GM12878 (cell line): ENCODE measurements around the gene ZNF154. TPM values are rescaled to one million over a fixed set of nuclear protein-coding genes. Genes with fewer than 3 reads are reported as not detected.

Experiments
- ATAC-seq: fragments of 200-7000 bp; cut with Tn5 transposase; 3 replicates; pipeline ENCODE4 v1.9.1; 2020; ENCODE audit warnings: mild to moderate bottlenecking, moderate library complexity
- BruUV-seq: library from RNA; stranded (reverse); fragments of 400-500 nt; replicated peaks from 2 replicates; lab custom pipeline; 2021; lab: Mats Ljungman, UMichigan
- CTCF ChIA-PET: fragments of 300-600 bp; sonication (Branson Sonifier 250); formaldehyde crosslinking; extraction: SDS; loops from one replicate; lab custom pipeline; 2021; ENCODE audit warnings: inconsistent platforms; lab: Yijun Ruan, JAX
- POLR2A ChIA-PET: fragments of 350-600 bp; formaldehyde crosslinking; extraction: SDS; loops from one replicate; lab custom pipeline; 2021; ENCODE audit warnings: inconsistent platforms; lab: Charles Lee
- RAD21 ChIA-PET: fragments of 300-600 bp; sonication (Branson Sonifier 250); formaldehyde crosslinking; loops from one replicate; lab custom pipeline; 2023; ENCODE audit warnings: antibody characterized with exemption; ENCODE audit not compliant: unreplicated experiment; lab: Charles Lee
- SMC1A ChIA-PET: fragments of 300-600 bp; sonication (Branson Sonifier 250); formaldehyde crosslinking; loops from one replicate; lab custom pipeline; 2023; ENCODE audit not compliant: unreplicated experiment, uncharacterized antibody; lab: Charles Lee
- DNase-seq: peaks from one replicate; pipeline ENCODE4 v3.0.0-alpha.2; 2011; ENCODE audit warnings: low read depth, low spot score
- FAIRE-seq: peaks from 3 replicates; lab custom pipeline; 2011; peaks lifted over from hg19 to GRCh38; lab: Jason Lieb, UNC
- H2AFZ ChIP-seq: 2 replicates; pipeline ENCODE4 v1.6.0; 2011; ENCODE audit warnings: low read depth, low read length, control low read depth; ENCODE audit not compliant: control insufficient read depth
- H3K27ac ChIP-seq: 2 replicates; pipeline ENCODE4 v1.5.1; 2011; ENCODE audit warnings: control low read depth; ENCODE audit not compliant: control insufficient read depth, insufficient read depth
- H3K27me3 ChIP-seq, 2 experiments: replicated peaks in 1 of 2; 2 replicates each; pipeline versions ENCODE4 v1.6.0 to v1.6.1; 2011; ENCODE audit warnings: low read length in 1 of 2; ENCODE audit not compliant: control insufficient read depth in 2 of 2, insufficient read depth in 2 of 2
- H3K36me3 ChIP-seq, 2 experiments: 2 replicates each; pipeline ENCODE4 v1.5.1; 2011; ENCODE audit warnings: low read length in 1 of 2; ENCODE audit not compliant: control insufficient read depth in 2 of 2, insufficient read depth in 2 of 2
- H3K4me1 ChIP-seq: 2 replicates; pipeline ENCODE4 v1.6.1; 2011; ENCODE audit warnings: mild to moderate bottlenecking, low read length, moderate library complexity, mixed read lengths; ENCODE audit not compliant: control insufficient read depth, insufficient read depth
- H3K4me2 ChIP-seq: 2 replicates; pipeline ENCODE4 v1.6.0; 2011; ENCODE audit warnings: control low read depth; ENCODE audit not compliant: control insufficient read depth, insufficient read depth
- H3K4me3 ChIP-seq: fragments of 200-600 bp; sonication (generic); 2 replicates; pipeline ENCODE4 v1.5.1; 2016
- H3K79me2 ChIP-seq: 2 replicates; pipeline ENCODE4 v1.6.0; 2011; ENCODE audit warnings: low read length; ENCODE audit not compliant: control insufficient read depth, insufficient read depth
- H3K9ac ChIP-seq: 2 replicates; pipeline ENCODE4 v1.8.0; 2011; ENCODE audit warnings: low read length, control low read depth, mixed read lengths; ENCODE audit not compliant: control insufficient read depth, insufficient read depth
- H3K9me3 ChIP-seq: replicated peaks from 3 replicates; pipeline ENCODE4 v1.5.1; 2011; ENCODE audit warnings: mild to moderate bottlenecking, low read length; ENCODE audit not compliant: control insufficient read depth, insufficient read depth
- H4K20me1 ChIP-seq: 2 replicates; pipeline ENCODE4 v1.6.0; 2011; ENCODE audit not compliant: control insufficient read depth, insufficient read depth
- NR2F1 ChIP-seq: fragments of 450-650 bp; conservative IDR thresholded peaks from 2 replicates; pipeline ENCODE4 v1.6.1; 2017; ENCODE audit warnings: mild to moderate bottlenecking
- PML ChIP-seq: IDR thresholded peaks from 2 replicates; pipeline ENCODE4 v1.6.1; 2012; ENCODE audit warnings: low read length, inconsistent platforms
- SP1 ChIP-seq: IDR thresholded peaks from one replicate; pipeline ENCODE4 v1.6.1; 2011; ENCODE audit warnings: low read depth, low read length
- WGBS: methylation state at CpG from one replicate; pipeline ENCODE4 v1.1.6; 2016; ENCODE audit warnings: low lambda C conversion rate; ENCODE audit not compliant: insufficient replicate concordance, insufficient coverage; ENCODE audit errors: missing lambda C conversion rate; 5-methylcytosine and 5-hydroxymethylcytosine counted together
- in situ Hi-C: fragments of 300-500 bp; cut with MboI; formaldehyde crosslinking; loops from 9 replicates; pipeline ENCODE4 v1.14.3; 2018; ENCODE audit warnings: mixed read lengths
- intact Hi-C: fragments of 100-400 bp; cut with micrococcal nuclease; formaldehyde crosslinking; loops from one replicate; pipeline ENCODE4 v1.14.2; 2022; ENCODE audit not compliant: unreplicated experiment
- polyA plus RNA-seq, 11 experiments: library from polyadenylated mRNA; depleted of rRNA in 4 of 11; unstranded in 6 of 11; stranded (reverse) in 5 of 11; fragments of >200 nt; fragmentation: Nextera tagmentation in 4 of 11; fragmentation: Illumina TruSeq in 1 of 11; extraction: Ambion mirVana in 4 of 11; extraction: Trizol in 1 of 11; gene quantifications; 1 replicate in 1 of 11; 2 replicates in 10 of 11; pipeline versions ENCODE4 v1.2.1 to v1.2.3, GENCODE V29; 2011 to 2016; ENCODE audit warnings: inconsistent platforms in 2 of 11, missing spikeins in 2 of 11, low read depth in 1 of 11
- total RNA-seq, 4 experiments: library from RNA; depleted of rRNA in 3 of 4; stranded (reverse); fragments of >200 nt in 3 of 4; fragmentation: Illumina TruSeq in 1 of 4; extraction: Trizol in 1 of 4; gene quantifications; 2 replicates each; pipeline versions ENCODE4 v1.2.1 to v1.2.3, GENCODE V29; 2013 to 2021
- TF ChIP-seq, protein P1 (sequence below): fragments of 450-650 bp; IDR thresholded peaks from 2 replicates; pipeline ENCODE4 v1.6.1; 2016; ENCODE audit warnings: mild to moderate bottlenecking
- TF ChIP-seq, protein P2 (sequence below): IDR thresholded peaks from 2 replicates; pipeline ENCODE4 v1.6.1; 2011; ENCODE audit warnings: low read depth, mild to moderate bottlenecking, low read length, moderate library complexity, borderline replicate concordance; ENCODE audit errors: extremely low read depth

Gene ZNF154
- total and polyA plus RNA-seq, 10 of the 15 experiments (the other 5 are each of a cell fraction or from before 2014, with no cell fraction given) = 0.22 to 1.9 (median 1.1) TPM

DNA sequence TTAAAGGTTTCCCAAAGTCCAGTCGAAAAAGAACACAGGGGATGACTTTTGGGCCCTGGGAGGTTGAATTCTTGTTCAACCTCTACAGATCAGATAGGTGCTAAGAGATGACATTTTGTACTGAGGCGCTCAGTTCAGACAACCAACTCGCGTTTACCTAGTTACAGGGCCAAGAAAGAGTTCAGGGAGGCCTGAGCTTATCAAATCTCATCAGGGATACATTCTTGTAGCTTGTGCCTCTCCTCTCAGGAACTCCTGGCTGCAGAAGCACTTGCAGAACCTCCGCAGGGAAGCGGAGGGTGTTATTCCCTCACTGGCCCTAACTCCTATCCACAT lies 38.4 kb upstream of the ZNF154 start:
- 47% methylated on average over 6 of the region's 6 CpGs for WGBS
- Histone ChIP-seq H3K36me3 (peaks cover 8 to 33% of the 10 kb centered on the region in 2 experiments), H3K9me3 (peaks cover 39% of the 10 kb centered on the region), H2AFZ (peak overlapping the region; percentile 90; the same call in 1 of the 2 replicates), H3K27me3 (no peaks in the 10 kb centered on the region), H3K27ac (peak overlapping the region; percentile 83), H4K20me1 (no peaks in the 10 kb centered on the region)
- DNase-seq (no peak), ATAC-seq (peak; percentile 4; the same call in 2 of the 3 replicates), FAIRE-seq (no peak)
- ChIA-PET RAD21 (interaction anchor here (0.6 to 1.0 kb wide), 2 partner anchors 72 to 211 kb away, joined by 3 to 4 read pairs; no protein-coding TSS in a partner anchor), SMC1A (interaction anchor here (1.1 to 1.7 kb wide), 3 partner anchors 9 to 72 kb away, joined by 3 to 7 read pairs (median 5); no protein-coding TSS in a partner anchor)
- no peak for TF ChIP-seq PML
- TF ChIP-seq, protein P1, sequence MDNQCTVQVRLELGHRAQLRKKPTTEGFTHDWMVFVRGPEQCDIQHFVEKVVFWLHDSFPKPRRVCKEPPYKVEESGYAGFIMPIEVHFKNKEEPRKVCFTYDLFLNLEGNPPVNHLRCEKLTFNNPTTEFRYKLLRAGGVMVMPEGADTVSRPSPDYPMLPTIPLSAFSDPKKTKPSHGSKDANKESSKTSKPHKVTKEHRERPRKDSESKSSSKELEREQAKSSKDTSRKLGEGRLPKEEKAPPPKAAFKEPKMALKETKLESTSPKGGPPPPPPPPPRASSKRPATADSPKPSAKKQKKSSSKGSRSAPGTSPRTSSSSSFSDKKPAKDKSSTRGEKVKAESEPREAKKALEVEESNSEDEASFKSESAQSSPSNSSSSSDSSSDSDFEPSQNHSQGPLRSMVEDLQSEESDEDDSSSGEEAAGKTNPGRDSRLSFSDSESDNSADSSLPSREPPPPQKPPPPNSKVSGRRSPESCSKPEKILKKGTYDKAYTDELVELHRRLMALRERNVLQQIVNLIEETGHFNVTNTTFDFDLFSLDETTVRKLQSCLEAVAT = peak; percentile 72
- TF ChIP-seq NR2F1 = no peak
- no peak for TF ChIP-seq SP1
- TF ChIP-seq, protein P2, sequence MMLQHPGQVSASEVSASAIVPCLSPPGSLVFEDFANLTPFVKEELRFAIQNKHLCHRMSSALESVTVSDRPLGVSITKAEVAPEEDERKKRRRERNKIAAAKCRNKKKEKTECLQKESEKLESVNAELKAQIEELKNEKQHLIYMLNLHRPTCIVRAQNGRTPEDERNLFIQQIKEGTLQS = no peak
- TF ChIP-seq, all 136 proteins: peak for 1
- Histone ChIP-seq H3K9ac (peak overlapping the region; percentile 78), H3K4me1 (no peaks in the 10 kb centered on the region), H3K79me2 (peaks cover 26% of the 10 kb centered on the region), H3K4me3 (peak overlapping the region; percentile 96), H3K4me2 (peak overlapping the region; percentile 85)
- ChIA-PET CTCF (interaction anchor here (1.5 to 1.6 kb wide), 2 partner anchors 9 to 54 kb away, joined by 5 to 9 read pairs; no protein-coding TSS in a partner anchor), POLR2A (interaction anchor here (0.7 to 0.9 kb wide), 2 partner anchors 73 to 104 kb away, joined by 3 to 5 read pairs; no protein-coding TSS in a partner anchor)
- intact Hi-C loops (loop anchor here (2.0 kb wide), 1 partner anchor 531 kb away; the partner anchor contains the start of gene ZNF8), in situ Hi-C loops (no loop called here)
- BruUV-seq = no TSS peak
